AG09319 (cell line): ENCODE results near the gene NR1H4.

Experiments used
- DNase-seq: peaks from one replicate; pipeline ENCODE4 v3.0.0-alpha.2; 2010; ENCODE audit warnings: low read depth; ENCODE audit errors: extremely low read depth
- CTCF ChIP-seq: IDR thresholded peaks from 2 replicates; pipeline ENCODE4 v1.5.1; 2011; ENCODE audit warnings: low read depth, mild to moderate bottlenecking, inconsistent platforms, low read length, moderate library complexity

The NR1H4 gene

GRCh38 chr12:100468126-100468525 is 5.5 kb upstream of the NR1H4 start:
- no peak for DNase-seq
- TF ChIP-seq CTCF, result no peak

DNA sequence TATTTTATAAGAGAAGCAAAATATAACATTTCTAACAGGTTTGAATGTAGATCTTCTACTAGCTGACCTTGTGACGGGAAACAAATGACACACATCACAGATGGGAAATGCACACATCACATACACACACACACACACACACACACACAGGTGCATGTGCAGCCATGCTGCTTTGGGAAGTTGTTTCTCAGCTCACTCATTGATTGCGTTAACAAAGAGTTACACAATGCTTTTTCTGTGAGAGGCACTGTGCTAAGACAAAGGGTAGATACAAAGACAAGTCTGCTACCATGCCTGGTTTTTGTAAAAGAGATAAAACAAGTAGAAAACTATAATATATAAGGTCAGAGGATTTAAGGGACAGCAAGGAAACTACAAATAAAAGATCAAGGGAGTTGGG is 1.3 kb upstream of the NR1H4 start:
- no peak for DNase-seq
- TF ChIP-seq CTCF, result no peak

- DNase-seq, result no peak
- no peak for TF ChIP-seq CTCF
Observed at GRCh38 chr12:100473050-100473715, 483 bp upstream of the NR1H4 start.

- no peak for DNase-seq
- no peak for TF ChIP-seq CTCF
Observed at GRCh38 chr12:100474617-100475016, 951 bp downstream of the NR1H4 start.

GRCh38 chr12:100476013-100476751 is 2.5 kb downstream of the NR1H4 start:
- TF ChIP-seq CTCF, result no peak
- DNase-seq, result no peak

DNA sequence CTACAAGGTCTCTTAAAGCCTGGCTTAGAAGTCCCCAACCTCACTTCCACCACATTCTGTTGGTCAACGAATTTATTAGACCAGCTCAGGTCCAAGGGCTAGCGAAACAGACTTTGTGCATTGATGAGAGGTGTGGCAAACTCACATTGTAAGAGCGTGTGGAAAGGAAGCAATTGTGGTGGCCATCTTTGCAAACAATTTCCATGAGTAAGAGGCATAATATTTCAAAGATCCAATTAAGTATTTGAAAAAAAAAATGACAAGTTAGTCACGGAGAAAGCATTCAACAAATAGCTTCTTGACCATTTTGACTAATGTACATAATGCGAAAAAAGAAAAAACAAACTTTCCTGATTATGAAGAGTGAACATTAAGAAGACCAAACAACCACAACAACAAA is 7.4 kb downstream of the NR1H4 start:
- DNase-seq, result no peak
- TF ChIP-seq CTCF, result no peak

DNA sequence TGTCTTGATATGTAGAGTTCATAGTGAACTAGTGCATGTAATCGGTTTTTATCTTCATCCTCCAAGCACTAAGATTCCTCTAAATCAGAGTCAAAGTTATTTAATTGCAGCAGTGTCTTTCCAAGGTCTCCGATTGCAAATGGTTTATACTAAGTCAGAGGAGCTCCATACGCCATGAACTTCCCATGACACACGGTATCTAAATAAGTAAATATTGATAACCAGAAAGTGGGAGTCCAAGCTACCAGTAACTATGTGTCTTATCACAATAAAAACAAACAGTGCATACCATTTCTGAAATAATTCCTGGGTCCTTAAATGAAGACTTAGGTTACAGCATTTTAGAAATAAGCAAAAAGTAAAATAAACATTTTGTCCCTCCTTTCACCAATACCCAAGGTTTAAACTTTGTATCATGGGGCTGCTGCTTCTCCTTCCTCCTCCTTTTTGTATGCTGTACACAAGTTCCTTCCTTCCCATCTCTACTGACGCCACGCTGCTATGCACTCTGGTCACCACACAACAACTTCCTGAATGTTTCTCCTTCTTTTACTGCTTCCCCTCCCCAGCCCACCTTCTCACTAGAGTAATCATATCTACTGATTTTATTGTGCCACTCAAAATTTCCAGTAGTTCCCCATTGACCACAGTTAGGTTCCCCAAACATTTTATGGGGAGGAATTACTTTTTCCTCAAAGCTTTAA is 10.7 kb downstream of the NR1H4 start:
- no peak for DNase-seq
- TF ChIP-seq CTCF, result no peak
